ENCODE measurements around the gene SLC6A4. TPM values are rescaled to one million over a fixed set of nuclear protein-coding genes. Genes with fewer than 3 reads are reported as not detected.

SLC6A4 gene
- total RNA-seq, 1 experiment from 2014 or later, result 0.02 TPM

Other genes starting within 250 kb of the SLC6A4 start
- 25.8 and 33.3 TPM in 2 replicates for gene NSRP1, start 118.9 kb downstream of the SLC6A4 start, total RNA-seq (2021)
- 74.7 and 79.9 TPM in 2 replicates for gene BLMH, start 56.2 kb upstream of the SLC6A4 start, total RNA-seq (2021)
- not detected in 2 replicates for gene TMIGD1, start 98.4 kb upstream of the SLC6A4 start, total RNA-seq (2021)
- gene CPD, start 143.2 kb upstream of the SLC6A4 start, total RNA-seq (2021), result 42.8 and 47.0 TPM in 2 replicates
- gene GOSR1, start 241.7 kb upstream of the SLC6A4 start, total RNA-seq (2021), result 58.1 TPM in 2 replicates

All from H9 (cell line).